Measurements from ENCODE around the gene HSPA5.
A peak's percentile ranks its signal among the peaks of the same experiment; 100 is the strongest.
"Not testable (repeated sequence)": the region's sequence is repeated elsewhere in the genome, so short reads cannot be mapped to it uniquely, and the experiment has no call there.

Gene HSPA5

GRCh38 chr9:125241000-125241862 lies at the start of gene HSPA5:
Gene HSPA5 (minus strand): TSS chr9:125241343. CDS start chr9:125241126, 217 bp downstream.
- peak; percentile 98 for DNase-seq (ENCODE audit: low read depth)

GRCh38 chr9:125286935-125287433 lies 45.8 kb upstream of the HSPA5 start:
- not testable (repeated sequence) for DNase-seq (ENCODE audit: low read depth)

GRCh38 chr9:125284855-125285254 lies 43.7 kb upstream of the HSPA5 start:
- no peak for DNase-seq (ENCODE audit: low read depth)

GRCh38 chr9:125280945-125281344 lies 39.8 kb upstream of the HSPA5 start:
- no peak for DNase-seq (ENCODE audit: low read depth)

GRCh38 chr9:125277411-125277810 lies 36.3 kb upstream of the HSPA5 start:
- no peak for DNase-seq (ENCODE audit: low read depth)

- DNase-seq (ENCODE audit: low read depth): no peak
Observed at GRCh38 chr9:125276771-125277170, 35.6 kb upstream of the HSPA5 start.

- no peak for DNase-seq (ENCODE audit: low read depth)
Observed at GRCh38 chr9:125272697-125273096, 31.6 kb upstream of the HSPA5 start.

GRCh38 chr9:125271081-125271480 lies 29.9 kb upstream of the HSPA5 start:
- no peak for DNase-seq (ENCODE audit: low read depth)

GRCh38 chr9:125269014-125269397 lies 27.9 kb upstream of the HSPA5 start:
- no peak for DNase-seq (ENCODE audit: low read depth)

- no peak for DNase-seq (ENCODE audit: low read depth)
Observed at GRCh38 chr9:125268394-125269013, 27.4 kb upstream of the HSPA5 start.

GRCh38 chr9:125264068-125264467 lies 22.9 kb upstream of the HSPA5 start:
- not testable (repeated sequence) for DNase-seq (ENCODE audit: low read depth)

- no peak for DNase-seq (ENCODE audit: low read depth)
Observed at GRCh38 chr9:125262294-125262991, 21.3 kb upstream of the HSPA5 start.

GRCh38 chr9:125261501-125262293 lies 20.6 kb upstream of the HSPA5 start, which contains the start of gene GAPVD1:
Gene GAPVD1 (plus strand): TSS chr9:125261826. CDS start chr9:125298922, 37,096 bp downstream.
- peak; percentile 77 for DNase-seq (ENCODE audit: low read depth)

GRCh38 chr9:125260561-125260960 lies 19.4 kb upstream of the HSPA5 start:
- DNase-seq (ENCODE audit: low read depth): no peak

- no peak for DNase-seq (ENCODE audit: low read depth)
Observed at GRCh38 chr9:125258832-125259534, 17.8 kb upstream of the HSPA5 start.

- DNase-seq (ENCODE audit: low read depth): no peak
Observed at GRCh38 chr9:125258160-125258785, 17.1 kb upstream of the HSPA5 start.

- no peak for DNase-seq (ENCODE audit: low read depth)
Observed at GRCh38 chr9:125255781-125256391, 14.7 kb upstream of the HSPA5 start.

- no peak for DNase-seq (ENCODE audit: low read depth)
Observed at GRCh38 chr9:125254231-125254630, 13.1 kb upstream of the HSPA5 start.

GRCh38 chr9:125246261-125246667 lies 5.1 kb upstream of the HSPA5 start:
- no peak for DNase-seq (ENCODE audit: low read depth)

GRCh38 chr9:125243792-125244260 lies 2.7 kb upstream of the HSPA5 start:
- no peak for DNase-seq (ENCODE audit: low read depth)

All from stimulated activated CD8-positive, alpha-beta memory T cell treated with anti-CD3 and anti-CD28 coated beads, Interleukin-15, amount 100 ng/mL, for 24 hours (primary cell).